Stomach smooth muscle (tissue), 2 donors: ENCODE measurements around the gene FKBP5.
"Not testable (repeated sequence)": the region's sequence is repeated elsewhere in the genome, so short reads cannot be mapped to it uniquely, and the experiment has no call there.

Experiments used
- H3K27ac ChIP-seq: one replicate; pipeline ENCODE4 v1.7.0; 2013; ENCODE audit warnings: mild to moderate bottlenecking, low read length, inconsistent platforms
- H3K27me3 ChIP-seq, 2 donors: one replicate each; pipeline ENCODE4 v1.7.0; 2013; ENCODE audit warnings: low read length in 2 of 2; ENCODE audit not compliant: insufficient read depth in 2 of 2, control insufficient read depth in 1 of 2
- H3K36me3 ChIP-seq, 2 donors: one replicate each; pipeline ENCODE4 v1.7.0; 2013; ENCODE audit warnings: low read length in 2 of 2; ENCODE audit not compliant: control insufficient read depth in 2 of 2, insufficient read depth in 2 of 2
- H3K4me1 ChIP-seq: one replicate; pipeline ENCODE4 v1.7.0; 2013; ENCODE audit warnings: low read length; ENCODE audit not compliant: control insufficient read depth, insufficient read depth
- H3K4me3 ChIP-seq, 2 donors: one replicate each; pipeline ENCODE4 v1.7.0; 2013; ENCODE audit warnings: low read length in 2 of 2
- H3K9ac ChIP-seq, 2 donors: one replicate each; pipeline ENCODE4 v1.7.0; 2013; ENCODE audit warnings: low read length in 2 of 2, mild to moderate bottlenecking in 1 of 2
- H3K9me3 ChIP-seq, 2 donors: one replicate each; pipeline ENCODE4 v1.7.0; 2013; ENCODE audit warnings: low read length in 2 of 2; ENCODE audit not compliant: control insufficient read depth in 2 of 2
- donor health status: healthy.
- donor health status: Pancreatic carcinoma.

FKBP5 gene

DNA sequence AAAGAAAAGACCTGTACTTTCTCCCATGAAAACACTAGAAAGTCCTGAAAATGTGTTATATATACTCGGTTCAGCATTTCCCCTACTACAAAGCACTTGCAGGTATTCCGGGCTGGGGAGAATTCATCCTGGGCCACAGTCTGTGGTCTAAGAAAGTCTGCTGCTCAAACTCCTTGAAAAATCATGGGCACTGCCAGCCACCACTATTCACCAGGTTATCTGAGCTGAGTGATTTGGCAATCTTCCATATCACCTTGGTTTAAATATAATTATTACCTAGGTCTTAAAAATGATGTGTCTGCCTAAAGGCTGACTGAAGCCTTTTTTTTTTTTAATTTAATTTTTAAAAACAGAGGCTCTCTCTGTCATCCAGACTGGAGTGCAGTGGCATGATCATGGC, 11.3 kb downstream of the FKBP5 start:
- Histone ChIP-seq H3K9me3 (no peaks in the 10 kb centered on the region), H3K27ac (no peak overlapping the region), H3K27me3 (no peaks in the 10 kb centered on the region), H3K9ac (no peak overlapping the region), H3K4me1 (no peaks in the 10 kb centered on the region), H3K36me3 (no peaks in the 10 kb centered on the region), H3K4me3 (no peak overlapping the region)

DNA sequence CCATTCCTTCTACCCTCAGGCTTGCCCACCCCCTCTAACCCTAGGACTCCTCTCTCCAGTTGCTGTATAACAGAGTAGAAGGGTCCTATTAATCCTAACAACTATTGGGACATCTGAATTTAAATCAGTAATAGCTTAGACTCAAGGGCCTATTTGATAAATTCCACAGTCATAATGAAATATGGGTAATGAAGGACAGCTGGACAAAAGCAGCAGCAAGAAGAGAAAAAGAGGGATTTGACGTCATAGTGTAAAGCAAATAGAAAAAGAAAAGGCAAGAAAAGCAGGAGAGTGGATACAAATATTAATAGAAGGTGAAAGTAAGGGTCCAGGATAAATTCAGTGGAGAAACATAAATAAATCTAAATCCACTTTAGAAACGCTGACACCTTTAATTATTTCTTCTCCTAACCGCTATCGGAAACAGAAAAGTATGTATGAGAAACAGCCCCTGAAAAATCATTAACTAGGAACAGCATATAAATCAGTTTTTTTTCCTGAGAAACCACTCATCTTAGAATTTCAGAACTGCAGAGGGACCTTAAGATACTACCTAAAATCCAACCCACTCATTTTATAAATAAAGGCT, 12.8 kb downstream of the FKBP5 start:
- Histone ChIP-seq H3K36me3 (no peaks in the 10 kb centered on the region), H3K4me1 (no peaks in the 10 kb centered on the region), H3K9ac (no peak overlapping the region), H3K9me3 (no peaks in the 10 kb centered on the region), H3K27me3 (no peaks in the 10 kb centered on the region), H3K4me3 (no peak overlapping the region), H3K27ac (no peak overlapping the region)

DNA sequence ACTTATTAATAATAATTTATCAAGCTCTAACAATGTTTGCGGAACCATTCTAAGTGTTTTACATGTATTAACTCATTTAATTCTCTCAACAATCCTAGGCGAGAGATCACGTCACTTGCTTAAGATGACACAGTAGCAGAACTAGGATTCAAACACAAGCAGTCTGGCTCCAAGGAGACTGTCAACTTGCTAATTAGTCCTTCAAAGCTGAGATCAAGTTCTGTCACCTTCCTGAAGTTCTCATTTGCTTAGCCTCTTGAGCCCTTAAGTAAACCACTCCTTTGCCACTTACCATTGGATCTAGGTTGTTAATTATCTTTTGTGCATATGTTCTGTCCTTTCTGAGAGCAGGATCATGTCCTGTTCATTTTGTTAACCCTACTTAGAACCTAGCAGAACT, 14.1 kb downstream of the FKBP5 start:
- H3K9me3 ChIP-seq: no peaks in the 10 kb centered on the region
- H3K9ac ChIP-seq: no peak overlapping the region
- no peaks in the 10 kb centered on the region for H3K4me1 ChIP-seq
- no peaks in the 10 kb centered on the region for H3K27me3 ChIP-seq
- no peak overlapping the region for H3K27ac ChIP-seq
- no peak overlapping the region for H3K4me3 ChIP-seq
- no peaks in the 10 kb centered on the region for H3K36me3 ChIP-seq

DNA sequence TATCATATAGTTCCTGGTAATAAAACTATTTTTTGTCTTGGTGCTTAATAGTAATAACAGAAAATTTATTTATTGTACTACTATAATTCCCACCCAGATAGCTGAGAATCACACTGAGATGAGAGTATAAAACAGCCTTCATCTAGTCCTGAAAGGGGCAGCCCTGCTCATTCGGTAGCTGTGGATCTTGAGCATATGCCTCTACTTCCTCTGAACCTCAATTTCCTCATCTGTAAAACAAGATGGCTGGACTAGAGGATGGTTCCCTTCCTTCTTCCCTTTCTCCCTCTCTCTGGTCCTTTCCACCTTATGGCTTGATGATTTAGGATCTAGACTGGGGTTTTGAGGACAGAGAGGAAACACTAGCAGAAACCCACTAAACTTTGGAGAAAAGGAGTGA, 15.0 kb downstream of the FKBP5 start:
- H3K27ac ChIP-seq: no peak overlapping the region
- H3K9ac ChIP-seq: no peak overlapping the region
- no peak overlapping the region for H3K4me3 ChIP-seq
- H3K9me3 ChIP-seq: no peaks in the 10 kb centered on the region
- no peaks in the 10 kb centered on the region for H3K36me3 ChIP-seq
- no peaks in the 10 kb centered on the region for H3K27me3 ChIP-seq
- H3K4me1 ChIP-seq: no peaks in the 10 kb centered on the region

DNA sequence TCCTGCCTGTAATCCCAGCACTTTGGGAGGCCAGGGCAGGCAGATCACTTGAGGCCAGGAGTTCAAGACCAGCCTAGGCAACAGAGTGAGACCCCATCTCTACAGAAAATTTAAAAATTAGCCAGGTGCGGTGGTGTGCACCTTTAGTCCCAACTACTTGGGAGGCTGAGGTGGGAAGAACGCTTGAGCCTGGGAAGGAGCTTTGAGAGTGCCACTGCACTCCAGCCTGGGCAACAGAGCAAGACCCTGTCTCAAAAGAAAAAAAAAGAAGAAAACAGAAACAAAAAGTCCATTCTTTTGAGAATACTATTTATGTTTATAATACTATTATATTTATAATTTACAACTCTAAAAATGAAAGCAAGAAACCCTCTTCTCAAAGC, 15.4 kb downstream of the FKBP5 start:
- H3K36me3 ChIP-seq, H3K4me3 ChIP-seq, H3K4me1 ChIP-seq, H3K9me3 ChIP-seq, H3K27ac ChIP-seq, H3K9ac ChIP-seq, H3K27me3 ChIP-seq: not testable (repeated sequence)

DNA sequence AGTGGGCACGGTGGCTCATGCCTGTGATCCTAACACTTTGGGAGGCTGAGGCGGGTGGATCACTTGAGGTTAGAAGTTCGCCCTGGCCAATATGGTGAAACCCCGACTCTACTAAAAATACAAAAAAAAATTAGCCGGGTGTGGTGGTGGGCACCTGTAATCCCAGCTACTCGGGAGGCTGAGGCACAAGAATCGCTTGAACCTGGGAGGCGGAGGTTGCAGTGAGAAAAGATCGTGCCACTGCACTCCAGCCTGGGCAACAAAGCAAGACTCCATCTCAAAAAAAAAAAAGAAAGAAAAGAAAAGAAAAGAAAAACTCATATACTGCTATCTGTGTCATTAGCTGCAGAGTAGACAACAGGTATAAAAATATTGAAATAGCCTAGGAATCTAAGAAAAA, 18.3 kb downstream of the FKBP5 start:
- not testable (repeated sequence) for H3K4me3 ChIP-seq, H3K9me3 ChIP-seq, H3K4me1 ChIP-seq, H3K27me3 ChIP-seq, H3K36me3 ChIP-seq, H3K9ac ChIP-seq, H3K27ac ChIP-seq

DNA sequence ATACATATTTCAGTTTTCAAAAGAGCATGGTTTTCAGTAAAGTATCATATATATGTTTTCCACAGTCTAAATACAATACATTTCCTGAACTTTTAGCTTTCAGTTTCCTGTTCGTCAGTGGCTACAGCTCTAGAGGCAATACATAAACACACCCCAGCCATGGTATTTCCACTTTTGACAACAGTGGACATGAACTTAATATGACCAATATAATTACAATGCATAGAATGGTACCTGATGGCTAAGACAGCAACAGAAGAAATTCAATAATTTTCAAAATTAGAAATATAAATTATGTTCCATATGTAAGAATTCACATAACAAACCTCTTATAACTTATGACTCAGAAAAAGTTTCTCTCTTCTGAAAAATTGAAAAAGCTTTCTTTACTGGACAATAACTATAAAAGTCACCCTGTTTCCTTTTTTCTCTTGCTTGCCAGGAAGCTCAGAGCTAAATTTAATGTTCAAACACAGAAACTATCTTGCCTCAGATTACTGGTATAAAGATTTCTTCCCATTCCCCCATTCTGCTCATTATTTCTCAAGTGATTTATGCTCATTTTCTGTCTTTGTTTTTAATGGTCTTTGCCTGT, 19.2 kb downstream of the FKBP5 start:
- H3K4me1 ChIP-seq: no peaks in the 10 kb centered on the region
- no peaks in the 10 kb centered on the region for H3K27me3 ChIP-seq
- no peak overlapping the region for H3K9ac ChIP-seq
- peak overlapping the region in 1 of 2 donors; percentile 16 for H3K4me3 ChIP-seq
- H3K27ac ChIP-seq: no peak overlapping the region
- no peaks in the 10 kb centered on the region for H3K9me3 ChIP-seq
- no peaks in the 10 kb centered on the region for H3K36me3 ChIP-seq

DNA sequence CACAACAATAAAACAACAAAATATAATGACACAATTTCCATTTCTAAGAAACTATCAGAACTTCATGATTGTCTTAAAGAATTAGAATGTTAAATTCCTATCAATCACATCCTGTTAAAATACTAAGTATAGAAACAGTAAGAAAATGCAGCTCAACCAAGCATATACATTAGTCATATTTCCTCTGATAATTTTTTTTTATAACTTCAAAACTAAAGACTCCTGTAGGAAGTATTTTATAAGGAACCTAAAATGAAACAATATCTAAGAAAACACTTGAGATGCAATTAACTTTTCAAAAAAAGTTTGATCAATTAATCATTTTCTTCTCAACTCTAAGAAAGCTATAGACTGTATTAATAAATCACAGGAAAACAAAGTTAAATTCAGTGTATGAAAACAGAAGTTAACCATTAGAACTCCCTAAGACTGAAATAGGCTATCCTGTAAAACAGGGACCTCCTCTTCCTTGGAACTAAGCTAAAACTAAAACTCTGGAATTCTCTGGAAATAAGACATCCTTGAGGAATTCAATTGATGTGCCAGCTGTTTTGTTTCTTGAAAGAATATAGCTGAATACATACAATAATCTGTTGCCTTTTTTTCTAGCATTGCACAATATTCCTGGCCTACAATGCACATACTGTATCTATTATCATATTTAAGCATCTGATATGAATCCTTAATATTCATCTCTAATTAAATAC, 19.8 kb downstream of the FKBP5 start:
- H3K27me3 ChIP-seq: no peaks in the 10 kb centered on the region
- H3K4me1 ChIP-seq: peaks cover under 1% of the 10 kb centered on the region
- H3K36me3 ChIP-seq: no peaks in the 10 kb centered on the region
- no peak overlapping the region for H3K27ac ChIP-seq
- peak overlapping the region; percentile 16 to 33 for H3K4me3 ChIP-seq
- H3K9me3 ChIP-seq: no peaks in the 10 kb centered on the region
- no peak overlapping the region for H3K9ac ChIP-seq

DNA sequence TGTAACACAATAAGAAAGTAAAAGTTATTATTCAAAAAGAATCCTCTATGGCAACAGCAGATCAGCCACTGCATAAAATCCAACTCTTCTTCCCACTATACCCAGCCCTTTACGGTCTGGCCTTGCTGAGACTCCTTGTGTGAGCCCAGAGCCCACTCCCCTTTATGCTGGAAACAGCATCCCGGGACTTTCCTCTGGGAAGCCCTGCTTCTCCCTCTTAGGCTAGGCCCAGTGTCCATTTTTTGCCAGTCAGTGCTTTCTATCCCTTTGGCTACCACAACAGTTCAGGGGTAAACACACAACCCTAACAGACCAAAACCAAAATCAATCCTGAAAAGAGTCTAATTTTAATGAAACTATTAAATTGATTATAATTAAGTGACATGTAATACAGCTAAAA, 20.6 kb downstream of the FKBP5 start:
- H3K27me3 ChIP-seq: no peaks in the 10 kb centered on the region
- H3K27ac ChIP-seq: no peak overlapping the region
- peak overlapping the region; percentile 14 to 36 for H3K4me3 ChIP-seq
- no peaks in the 10 kb centered on the region for H3K9me3 ChIP-seq
- no peak overlapping the region for H3K9ac ChIP-seq
- no peaks in the 10 kb centered on the region for H3K36me3 ChIP-seq
- peaks cover 8% of the 10 kb centered on the region for H3K4me1 ChIP-seq

DNA sequence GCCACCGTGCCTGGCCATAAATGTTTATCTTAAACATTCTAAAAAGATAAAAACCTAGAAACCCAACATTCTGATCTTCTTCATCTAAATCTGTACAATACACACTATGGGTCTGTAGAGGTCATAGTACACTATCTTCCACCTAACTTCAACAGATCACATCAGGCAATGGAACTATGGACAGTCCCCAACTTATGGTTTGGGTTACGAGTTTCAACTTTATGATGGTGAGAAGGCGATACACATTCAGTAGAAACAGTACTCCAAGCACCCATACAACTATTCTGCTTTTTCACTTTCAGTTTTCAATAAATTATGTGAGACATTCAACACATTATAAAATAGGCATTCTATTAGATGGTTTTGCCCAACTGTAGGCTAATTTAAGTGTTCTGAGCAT, 23.1 kb downstream of the FKBP5 start:
- H3K4me1 ChIP-seq: peaks cover 8% of the 10 kb centered on the region
- no peak overlapping the region for H3K4me3 ChIP-seq
- no peak overlapping the region for H3K9ac ChIP-seq
- no peaks in the 10 kb centered on the region for H3K9me3 ChIP-seq
- H3K27ac ChIP-seq: no peak overlapping the region
- H3K27me3 ChIP-seq: no peaks in the 10 kb centered on the region
- H3K36me3 ChIP-seq: no peaks in the 10 kb centered on the region

DNA sequence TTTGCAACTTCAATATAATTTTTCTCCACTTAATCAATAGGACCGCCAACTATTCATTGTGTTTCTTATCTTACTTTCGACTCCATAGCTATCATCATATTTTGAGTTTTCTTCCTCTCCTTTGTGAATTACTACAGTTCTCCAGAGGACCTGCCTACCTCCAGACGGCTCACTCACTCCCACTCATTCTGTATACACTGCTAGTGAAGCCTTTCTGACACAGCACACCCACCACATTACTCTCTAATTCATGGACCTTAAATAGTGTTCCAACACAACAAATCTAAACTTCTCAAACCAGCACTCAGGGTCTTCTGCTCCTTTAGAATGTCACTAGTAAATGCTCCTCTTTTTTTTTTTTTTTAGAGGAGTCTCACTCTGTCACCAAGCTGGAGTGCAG, 23.8 kb downstream of the FKBP5 start:
- Histone ChIP-seq H3K27me3 (no peaks in the 10 kb centered on the region), H3K36me3 (no peaks in the 10 kb centered on the region), H3K4me3 (no peak overlapping the region), H3K9me3 (no peaks in the 10 kb centered on the region), H3K9ac (no peak overlapping the region), H3K4me1 (peaks cover 8% of the 10 kb centered on the region), H3K27ac (no peak overlapping the region)
